ENCODE results near the gene CENPO.
"Not testable (repeated sequence)": the region's sequence is repeated elsewhere in the genome, so short reads cannot be mapped to it uniquely, and the experiment has no call there.

The CENPO gene

DNA sequence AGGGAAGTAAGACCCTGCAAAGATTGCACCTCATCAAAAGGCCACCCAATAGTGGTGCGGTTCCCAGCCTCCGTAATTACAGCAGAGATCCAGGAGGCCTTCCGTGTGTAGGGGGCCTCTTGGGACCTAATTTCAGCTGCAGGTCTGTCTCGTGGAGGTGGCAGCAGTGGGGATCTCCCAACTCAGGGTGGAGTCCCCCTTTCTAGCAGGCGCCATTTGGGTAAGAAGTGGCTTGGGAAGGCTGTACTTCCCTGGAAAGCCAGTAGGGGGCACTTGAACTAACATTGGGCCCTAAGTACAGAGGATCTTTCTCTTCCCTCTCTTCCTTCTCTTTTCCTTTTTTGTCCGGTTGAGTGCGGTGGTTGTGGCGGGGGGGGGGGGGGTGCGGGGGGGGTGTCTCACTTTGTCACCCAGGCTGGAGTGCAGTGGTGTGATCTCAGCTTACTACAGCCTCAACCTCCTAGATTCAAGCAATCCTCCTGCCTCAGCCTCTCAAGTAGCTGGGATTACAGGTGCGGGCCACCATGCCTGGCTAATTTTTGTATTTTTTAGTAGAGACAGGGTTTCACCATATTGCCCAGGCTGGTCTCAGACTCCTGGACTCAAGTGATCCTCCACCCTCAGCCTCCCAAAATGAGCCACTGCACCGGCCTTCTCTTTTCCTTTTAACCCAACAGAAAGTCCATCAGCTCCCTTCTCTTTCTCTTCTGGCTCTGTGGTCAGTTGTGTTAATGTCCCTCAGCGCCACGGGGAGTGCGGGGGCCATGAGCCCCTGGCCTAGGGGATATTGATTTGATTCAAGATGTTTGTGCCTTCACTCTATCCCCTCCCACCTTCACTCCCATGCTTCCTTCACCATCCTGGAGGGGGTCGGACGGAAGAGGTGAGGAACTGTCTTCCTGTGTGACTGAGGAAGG is 32.0 kb downstream of the CENPO start:
- peak; percentile 29 for DNase-seq

DNA sequence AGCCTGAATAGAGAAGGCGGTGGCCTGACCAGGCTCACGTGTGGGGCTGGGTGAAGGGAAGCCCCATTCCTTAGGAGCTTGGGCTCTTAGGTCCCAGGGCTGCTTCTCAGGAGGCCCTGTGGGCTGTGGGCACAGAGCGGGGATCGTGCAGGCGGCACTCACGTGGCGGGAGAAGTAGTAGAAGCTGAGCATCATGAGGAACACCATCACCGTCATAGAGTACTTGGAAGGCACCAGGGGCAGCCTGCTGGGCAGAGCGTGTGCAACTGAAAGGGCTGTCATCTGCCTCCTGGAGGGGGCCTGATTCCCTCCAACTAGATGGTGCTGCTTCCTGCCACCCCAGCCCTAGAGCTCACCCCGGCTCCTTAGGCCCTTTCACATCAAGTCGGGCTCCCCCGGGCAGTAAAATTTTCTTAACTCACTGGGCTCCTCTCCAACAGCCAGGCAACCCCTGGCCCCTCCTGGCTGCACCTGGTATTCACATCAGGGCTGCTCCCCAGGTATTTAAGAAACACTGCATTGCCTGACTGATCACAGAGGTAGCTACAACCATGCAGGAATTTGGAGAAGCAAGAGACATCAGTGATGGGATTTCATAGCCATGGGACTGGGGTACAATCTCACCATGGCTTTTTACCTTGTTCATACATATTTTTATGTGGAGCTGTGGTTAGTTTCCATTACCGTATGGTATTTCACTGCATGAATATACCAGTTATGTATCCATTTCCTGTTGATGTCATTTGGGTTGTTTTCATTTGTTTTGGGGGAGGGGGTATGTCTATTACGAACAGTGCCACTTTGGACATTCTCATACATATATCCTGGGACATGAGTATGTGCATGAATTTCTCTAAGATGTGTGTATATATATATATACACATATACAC is 32.9 kb downstream of the CENPO start:
- DNase-seq = no peak

DNA sequence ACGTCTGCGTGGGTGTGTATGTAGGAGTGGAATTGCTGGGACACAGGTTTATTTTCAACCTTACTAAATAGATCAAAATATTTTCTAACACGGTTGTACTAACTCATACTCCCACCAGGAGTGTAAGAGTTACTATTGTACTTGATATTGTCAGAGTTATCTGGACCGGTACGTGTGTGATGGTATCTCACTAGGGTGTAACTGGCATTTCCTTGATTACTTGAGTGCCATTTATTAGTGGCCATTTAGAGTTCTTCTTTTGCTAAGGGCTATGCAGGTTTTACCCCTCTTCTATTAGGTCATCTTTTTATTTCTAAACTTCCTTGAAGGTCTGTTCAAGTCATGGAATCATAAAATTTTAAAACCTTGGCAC is 33.5 kb downstream of the CENPO start:
- DNase-seq = no peak

DNA sequence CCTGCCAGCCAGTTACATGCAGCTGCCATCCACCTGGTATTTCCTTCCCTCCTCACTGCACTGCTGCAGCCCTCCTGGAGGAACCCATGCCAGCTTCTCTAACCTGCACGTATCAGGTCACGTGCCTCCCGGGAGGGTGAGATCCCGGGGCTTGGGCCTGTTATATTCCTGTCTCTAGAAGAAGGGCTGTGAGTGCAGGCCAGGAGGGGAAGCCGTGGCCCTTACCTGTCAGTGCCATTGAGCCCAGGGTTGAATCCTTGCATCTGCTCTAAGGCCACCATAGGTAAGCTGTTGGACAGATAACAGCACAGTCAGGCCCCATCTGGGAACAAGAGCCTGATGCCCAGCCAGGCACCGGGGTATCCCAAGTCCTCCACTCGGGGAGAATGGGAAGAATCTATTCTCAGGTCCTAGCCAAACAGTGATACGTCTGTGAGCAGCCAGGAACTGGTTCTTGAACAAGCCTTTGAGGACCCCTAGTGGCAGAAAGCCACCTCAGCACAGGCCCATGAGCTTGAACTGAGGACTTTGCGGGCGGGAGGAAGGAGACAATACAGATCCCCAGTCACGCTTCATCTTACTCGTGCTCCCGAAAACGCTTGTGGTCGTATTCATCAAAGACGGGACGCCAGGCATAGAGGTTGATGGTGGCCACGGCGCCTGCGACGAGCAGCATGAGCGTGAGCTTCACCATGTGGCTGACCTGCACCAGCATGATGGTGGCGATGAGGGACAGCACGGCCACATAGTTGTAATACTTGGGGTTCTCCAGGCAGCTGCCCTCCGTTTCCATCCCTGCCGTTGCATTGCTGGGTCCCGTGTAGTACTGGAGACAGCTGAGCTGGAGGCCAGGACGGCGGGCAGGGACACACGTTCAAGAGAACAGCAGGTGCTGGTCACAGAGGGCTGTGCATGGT is 34.4 kb downstream of the CENPO start:
- peak; percentile 82 for DNase-seq

DNA sequence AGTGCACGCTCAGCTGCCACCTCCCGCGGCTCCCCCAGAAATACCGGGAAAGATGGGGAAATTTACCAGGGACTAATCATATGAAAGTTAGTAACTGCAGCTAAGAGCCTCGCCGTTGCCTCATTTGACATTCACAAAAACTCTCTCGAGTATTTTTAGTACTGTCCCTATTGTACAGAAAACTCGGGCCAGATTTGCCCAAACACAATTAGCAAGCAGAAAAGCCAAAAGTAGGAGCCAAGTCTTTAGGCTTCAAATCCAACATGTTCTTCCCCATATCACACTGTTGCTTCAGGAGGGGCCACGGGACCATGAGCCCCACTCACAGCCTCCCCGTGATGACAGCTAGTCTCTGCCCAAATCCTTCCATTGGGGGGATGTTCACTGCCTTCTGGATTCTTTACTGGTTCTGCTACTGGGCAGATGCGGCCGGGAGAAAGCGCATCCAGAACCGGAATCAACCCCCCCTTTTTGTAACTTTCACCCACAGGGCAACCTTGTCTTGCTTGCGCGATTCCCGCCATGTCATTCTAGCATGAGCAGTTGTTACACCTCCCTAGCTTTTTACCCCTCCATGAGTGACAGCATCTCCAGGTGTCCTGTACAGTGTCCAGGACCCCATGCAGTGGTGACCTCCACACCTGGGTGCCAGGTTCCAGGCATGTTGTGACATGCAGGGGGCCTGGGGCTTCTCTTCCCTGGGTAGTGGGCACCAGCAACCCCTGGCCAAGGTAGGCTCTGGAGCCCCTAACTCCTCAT is 35.2 kb downstream of the CENPO start:
- no peak for DNase-seq

DNA sequence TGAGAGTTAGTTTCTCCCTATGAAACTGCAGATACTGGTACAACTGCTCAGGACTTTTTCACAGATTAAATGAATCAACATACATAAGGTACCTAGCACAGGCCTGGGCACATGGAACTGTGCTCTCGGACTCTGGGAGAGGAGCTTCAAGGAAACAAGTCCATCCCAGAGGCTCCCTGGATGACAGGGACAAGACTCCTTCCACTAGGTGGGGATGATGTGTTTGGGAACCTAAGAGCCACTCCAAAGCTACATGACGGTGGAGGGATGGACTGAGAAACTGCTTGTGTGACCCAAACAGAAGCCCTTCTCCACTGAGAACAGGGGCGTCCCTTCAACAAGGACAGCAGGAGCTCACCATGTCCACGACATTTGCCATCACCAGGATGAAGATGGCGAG is 37.1 kb downstream of the CENPO start:
- DNase-seq = no peak

DNA sequence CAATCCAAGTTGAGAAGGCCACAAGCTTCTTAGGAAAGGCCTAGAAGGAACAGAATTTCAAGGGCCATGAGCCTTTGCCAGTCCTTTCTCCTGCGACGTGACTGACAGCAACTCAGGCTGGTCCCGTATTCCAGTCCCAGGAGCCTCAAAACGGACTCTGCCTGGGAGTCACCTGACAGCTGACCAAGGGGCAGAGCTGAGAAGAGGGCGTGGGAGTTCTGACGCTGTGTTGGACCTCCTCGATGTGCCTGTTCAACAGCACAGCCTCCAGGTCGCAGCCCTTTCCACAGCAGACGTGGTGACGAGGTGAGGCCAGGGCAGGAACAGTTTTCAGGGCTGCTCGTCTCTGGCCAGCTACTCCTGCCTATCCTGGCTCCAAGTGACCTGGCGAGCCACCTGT is 37.6 kb downstream of the CENPO start:
- DNase-seq = no peak

DNA sequence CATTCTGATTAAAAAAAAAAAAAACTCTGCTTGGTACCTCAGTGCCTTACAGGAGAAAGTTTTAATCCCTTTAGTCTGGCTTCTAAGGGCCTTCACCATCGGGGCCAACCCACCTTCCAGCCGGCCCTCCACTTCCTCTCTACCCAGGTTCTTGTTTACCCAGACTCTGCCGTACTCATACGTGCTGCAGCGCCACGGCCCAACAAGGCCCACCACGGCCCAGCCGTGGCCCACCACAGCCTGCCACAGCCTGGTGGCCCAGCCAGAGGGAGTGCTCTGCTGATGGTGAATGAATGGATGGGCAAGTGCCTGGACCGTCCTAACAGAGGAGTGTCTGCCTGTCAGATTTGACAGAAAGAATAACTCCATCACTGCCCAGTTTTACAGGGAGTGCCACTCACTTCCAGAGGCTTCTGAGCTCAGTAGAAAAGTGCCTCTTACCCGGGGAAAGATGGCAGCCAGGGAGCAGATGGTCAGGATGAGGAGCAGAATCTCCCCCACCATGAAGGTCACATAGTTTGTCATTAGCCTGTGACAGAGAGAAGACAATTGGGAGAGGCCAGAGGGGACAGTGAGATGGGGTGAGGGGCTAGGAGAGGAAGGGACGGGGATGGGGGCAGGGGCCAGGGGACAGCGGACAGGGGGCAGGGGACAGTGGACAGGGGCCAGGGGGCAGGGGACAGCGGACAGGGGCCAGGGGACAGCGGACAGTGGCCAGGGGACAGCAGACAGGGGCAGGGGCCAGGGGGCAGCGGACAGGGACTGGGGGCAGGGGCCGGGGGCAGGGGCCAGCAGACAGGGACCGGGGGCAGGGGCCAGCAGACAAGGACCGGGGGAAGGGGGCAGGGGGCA is 38.2 kb downstream of the CENPO start:
- DNase-seq = no peak

DNA sequence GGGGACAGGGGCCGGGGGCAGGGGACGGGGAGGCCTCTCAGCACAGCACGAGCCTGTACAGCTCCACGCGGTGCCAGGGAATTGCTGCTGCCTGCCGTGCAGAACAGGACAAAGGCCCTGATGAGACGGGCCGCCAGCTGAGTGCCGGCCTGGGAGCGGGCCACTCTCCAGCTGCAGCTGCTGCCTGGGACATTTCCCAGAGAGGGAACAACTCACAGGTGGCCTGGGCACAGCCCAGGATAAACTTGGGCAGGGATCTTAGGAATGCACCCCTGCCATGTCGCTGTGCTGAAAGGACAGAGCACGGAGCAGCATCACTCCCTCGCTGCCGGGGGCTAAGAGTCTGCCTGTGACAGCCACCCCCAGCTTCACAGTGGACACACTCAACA is 38.8 kb downstream of the CENPO start:
- DNase-seq = no peak

DNA sequence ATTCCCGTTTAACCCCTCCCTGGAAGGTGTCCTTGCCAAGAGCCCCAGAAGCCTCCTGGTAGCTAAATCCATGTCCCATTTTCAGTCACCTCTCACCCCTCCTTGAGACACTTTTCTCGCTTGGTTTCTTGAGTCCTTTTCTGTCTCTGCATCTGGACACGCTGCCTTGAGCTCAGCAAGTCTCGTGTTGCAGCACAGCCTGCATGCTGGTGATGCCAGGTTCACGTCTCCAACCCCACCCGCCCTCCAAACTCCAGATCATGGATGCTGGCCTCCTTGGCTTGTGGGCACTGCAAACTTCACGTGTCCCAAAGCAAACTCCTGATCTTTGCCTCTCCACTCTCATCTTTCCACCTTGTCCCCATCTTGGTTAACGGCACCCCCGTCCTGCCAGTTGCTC is 39.3 kb downstream of the CENPO start:
- DNase-seq = no peak

DNA sequence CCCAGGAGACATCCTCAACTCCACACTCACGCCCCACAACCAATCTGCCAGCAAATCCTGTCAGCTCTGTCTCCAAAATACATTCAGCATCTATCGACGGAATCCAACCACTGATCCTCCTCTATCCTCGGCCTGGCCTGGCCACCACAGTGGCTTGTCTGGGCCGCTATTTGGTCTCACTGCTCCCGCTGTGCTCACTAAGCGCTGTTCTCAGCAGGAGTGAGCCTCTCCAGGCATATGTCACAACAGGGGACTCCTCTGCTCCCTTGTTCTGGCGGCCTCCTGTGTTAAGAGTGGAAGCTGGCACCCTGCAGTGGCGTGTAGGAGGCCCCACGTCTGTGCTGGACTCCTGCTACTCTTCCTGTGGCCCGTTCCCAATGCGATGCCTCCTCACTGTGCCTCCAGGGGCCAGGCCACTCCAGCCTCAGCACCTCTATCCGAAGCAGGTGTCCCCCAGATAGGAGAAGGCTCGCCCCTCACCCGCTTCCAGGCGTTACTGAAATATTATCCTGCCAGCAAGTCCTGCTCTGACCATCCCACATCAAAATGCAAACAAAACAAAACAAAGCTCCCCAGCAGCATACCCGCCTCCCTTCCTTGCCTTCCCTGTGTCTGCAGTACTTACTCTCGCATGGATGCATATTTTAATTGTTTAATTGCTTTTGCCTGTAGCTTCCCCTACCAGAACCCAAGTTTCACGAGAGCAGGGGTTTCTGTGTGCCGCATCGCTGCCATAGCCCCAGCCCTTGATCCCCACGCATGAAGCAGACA is 39.9 kb downstream of the CENPO start:
- DNase-seq = no peak

DNA sequence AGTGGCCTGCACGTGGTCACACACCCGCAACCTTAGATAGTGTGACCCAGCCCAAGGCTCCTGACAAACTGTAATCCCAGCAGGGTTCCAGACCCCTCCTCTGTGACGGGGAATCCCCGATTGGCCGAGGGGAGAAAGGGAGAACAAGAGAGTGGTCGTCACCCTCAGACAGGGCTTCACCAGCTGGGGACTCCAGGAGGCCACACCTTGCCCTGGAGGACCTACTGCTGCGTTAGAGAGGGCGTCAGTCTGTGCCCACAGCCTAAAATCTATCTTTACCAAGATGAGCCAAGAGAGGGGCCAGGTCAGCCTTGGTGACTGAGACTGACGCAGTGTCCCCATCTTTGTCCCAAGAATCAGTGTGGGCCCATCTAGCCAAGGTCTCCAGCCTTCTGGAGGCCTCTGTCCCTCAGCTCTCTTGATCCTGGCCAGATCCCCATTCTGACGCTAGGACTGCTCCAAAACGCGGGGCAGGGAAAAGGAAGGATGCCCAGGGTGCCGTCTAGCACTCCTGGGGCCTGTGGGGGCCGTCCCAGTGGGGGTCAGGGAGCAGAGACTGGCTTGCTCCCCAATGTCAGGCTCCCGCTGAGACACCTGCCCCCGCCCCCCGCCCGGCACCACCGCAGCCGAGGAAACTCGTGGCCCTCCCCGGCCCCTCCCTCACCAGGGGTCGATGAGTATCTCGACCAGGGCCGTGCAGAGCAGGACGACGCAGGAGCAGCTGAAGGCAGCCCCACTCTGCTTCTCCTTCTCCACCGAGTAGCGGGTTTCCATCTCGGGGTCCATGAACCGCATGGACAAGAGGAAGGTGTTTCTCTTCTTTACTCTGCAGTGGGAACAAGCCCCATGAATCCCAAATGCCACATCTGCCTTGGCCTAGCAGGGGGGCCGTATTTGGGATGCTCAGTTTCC is 40.9 kb downstream of the CENPO start:
- DNase-seq = no peak

DNA sequence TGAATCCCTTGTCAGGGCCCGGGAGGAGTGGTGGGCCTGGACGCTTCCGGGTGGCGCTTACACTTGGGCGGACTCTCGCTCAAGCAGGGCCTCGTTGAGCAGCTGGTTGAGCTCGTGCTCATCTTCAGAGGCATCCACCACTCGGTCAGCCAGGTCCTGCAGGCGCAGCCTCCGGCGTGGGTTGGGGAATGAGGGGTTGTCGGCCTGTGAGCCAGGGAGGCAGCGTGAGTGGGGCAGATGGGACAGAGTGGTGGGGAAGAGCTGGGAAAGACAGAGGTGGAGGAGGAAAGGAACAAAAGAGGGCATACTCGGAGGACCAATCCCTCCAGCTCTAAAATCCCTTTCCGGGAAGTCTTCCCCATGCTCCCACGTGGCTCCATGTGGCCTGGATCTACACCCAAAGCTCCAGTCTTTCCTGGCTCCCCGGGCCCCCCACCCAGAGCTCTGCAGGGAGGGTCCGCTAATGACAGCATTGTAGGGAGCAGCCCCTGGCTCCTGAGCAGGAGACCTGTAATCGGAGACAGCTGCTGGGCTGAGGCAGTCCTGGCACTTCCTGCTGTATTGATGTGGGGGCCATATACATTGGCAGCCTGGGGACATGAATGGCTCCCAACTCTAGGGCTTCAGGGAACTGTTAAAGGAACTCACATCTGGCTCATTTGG is 41.6 kb downstream of the CENPO start:
- DNase-seq = no peak

DNA sequence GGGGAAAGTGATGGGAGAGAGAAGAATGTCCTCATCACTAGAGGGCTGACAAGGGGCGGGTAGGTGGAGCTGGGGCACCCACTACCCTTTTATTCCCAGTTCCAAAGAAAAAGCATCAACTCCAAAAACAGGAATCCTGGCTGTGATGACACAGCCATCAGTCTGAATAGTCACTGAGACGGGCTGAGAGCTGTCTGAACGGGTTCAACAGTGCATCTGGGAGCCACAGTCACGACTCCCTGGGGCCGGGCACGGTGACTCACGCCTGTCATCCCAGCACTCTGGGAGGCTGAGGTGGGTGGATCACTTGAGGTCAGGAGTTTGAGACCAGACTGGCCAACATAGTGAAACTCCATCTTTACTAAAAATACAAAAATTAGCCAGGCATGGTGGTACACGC is 42.2 kb downstream of the CENPO start:
- not testable (repeated sequence) for DNase-seq

DNA sequence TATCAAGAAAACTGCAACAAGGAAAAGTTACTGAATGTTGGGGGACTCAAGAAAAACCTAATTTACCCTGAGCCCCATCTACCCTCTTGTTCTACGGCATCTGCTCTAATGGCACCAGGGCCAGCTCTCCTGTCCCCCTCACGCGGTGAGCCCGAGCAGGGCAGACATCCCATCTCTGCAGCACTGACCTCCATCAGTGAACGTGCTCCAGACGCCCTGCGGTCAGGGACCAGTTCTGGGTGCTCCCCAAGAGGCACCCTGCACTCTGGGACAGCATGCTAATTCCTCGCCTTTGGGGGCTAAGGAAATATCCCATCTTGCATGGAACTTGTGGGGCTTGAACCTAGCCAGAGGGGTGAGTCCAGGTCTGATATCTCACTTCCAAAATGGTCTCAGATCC is 43.0 kb downstream of the CENPO start:
- no peak for DNase-seq

DNA sequence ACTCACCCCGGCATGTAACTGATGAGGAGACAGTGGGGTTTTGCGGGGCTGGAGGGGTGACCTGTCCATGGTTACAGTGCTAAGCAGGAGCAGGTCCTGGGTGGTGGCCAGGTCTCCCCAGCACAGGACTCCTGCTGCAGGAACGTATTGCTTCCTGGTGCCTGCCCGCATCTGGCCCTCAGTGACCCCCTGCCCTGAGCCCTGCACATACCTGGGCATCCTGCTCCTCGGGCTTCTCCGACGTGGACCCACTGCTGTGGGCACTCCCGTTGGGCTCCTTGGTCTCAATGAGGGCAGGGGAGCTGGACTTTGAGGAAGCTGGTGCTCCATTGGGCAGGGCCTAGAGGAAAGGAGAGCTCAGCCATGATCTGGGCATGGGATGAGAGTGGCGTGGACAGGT is 43.5 kb downstream of the CENPO start:
- DNase-seq = no peak

DNA sequence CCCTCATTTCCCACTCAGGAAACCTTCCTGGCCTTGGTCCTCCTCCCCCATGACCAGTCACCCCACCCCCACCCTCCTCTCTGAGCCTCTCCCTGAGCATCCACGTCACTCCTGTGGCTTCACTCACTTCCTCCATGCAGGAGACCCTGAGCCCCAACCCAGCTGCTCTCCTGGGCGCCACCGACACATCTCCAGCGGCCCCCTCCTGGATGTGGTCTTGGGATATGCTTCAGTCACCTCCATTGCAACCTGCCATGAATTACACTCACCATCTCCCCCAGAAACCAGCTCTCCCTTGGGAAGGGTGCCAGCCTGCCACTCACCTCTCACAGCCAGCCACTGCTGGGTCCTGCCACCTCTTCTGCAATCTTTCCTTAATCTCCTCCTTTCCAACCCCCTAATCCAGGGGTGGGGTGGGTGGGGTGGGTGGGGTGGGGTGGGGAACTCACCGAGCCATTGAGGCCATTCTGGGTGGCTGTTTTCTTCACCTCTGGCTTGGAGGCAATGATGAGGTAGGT is 44.8 kb downstream of the CENPO start:
- no peak for DNase-seq

DNA sequence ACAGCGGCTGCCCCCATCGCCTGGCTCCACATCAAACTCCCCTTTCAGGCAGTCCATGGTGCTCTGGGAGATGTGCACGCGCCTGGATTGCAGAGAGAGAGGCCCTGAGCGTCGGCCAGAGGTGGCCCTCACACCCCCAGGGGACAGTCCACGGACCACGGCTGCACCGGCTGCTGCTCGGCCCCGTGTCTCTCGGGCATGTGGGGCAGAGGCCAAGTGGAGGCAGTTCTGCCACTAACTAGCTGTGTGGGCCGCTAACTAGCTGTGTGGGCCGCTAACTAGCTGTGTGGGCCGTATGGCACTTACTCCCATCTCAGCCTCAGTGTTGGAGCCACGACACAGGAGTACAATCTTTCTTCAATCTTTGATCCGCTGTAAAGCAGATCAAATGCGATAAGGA is 45.3 kb downstream of the CENPO start:
- no peak for DNase-seq
